Daoy (cell line): ENCODE results near the gene TMEM139. TPM values are rescaled to one million over a fixed set of nuclear protein-coding genes. Genes with fewer than 3 reads are reported as not detected.
A peak's percentile ranks its signal among the peaks of the same experiment; 100 is the strongest.
"Not testable (repeated sequence)": the region's sequence is repeated elsewhere in the genome, so short reads cannot be mapped to it uniquely, and the experiment has no call there.

Source experiments
- DNase-seq: peaks from one replicate; pipeline ENCODE4 v3.0.0-alpha.2; 2015; ENCODE audit warnings: low read depth
- total RNA-seq: library from RNA; depleted of rRNA; stranded (reverse); fragments of >200 nt; shearing (Covaris generic); gene quantifications from 2 replicates; pipeline ENCODE4 v1.2.3, GENCODE V29; 2014

The TMEM139 gene
- total RNA-seq, 1 experiment from 2014 or later = not detected

DNA sequence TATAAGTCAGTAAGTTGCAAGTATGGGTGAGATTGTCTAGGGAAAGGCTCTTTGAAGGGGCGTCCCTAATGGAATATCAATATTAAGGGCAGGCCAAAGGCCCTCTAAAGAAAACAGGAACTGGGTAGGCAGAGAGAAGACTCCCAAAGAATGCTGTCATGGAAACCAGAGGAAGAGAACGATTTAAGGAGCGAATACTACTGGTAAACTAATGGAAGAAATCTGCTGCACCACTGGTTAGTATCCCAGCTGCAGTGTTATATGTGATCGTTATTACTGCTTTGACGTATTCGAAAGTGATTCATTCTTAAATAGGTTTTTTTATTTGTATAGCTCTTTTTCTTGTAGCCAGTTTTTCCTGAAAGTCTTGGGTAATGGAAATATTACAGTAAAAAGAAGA, 4.7 kb downstream of the TMEM139 start:
- no peak for DNase-seq

DNA sequence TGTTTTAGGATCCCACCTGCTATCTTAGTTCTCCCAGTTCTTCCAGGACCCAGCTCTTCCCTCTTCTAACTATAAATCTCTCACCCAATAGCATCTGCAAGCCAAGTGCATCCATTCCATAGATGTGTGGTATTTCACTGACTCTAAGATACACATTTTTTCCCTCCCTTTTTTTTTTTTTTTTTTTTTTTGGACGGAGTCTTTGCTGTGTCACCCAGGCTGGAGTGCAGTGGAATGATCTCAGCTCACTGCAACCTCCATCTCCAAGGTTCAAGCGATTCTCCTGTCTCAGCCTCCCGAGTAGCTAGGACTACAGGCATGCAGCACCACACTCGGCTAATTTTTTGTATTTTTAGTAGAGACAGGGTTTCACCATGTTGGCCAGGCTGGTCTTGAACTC, 5.1 kb downstream of the TMEM139 start:
- not testable (repeated sequence) for DNase-seq

DNA sequence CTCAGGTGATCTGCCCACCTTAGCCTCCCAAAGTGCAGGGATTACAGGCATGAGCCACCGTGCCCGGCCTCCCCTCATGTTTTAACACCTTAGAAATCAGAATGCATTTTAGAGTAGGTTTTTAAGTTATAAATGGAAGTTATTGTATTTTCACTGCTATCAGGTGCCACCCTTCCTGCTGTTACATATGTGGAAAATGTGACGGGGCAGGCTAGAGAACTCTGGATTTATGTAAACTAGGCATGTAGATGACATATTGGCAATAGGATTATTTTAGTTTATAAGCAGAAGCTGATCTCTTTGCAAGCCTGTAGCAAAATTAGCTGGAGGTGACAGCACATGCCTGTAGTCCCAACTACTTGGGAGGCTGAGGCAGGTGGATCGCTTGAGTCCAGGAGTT, 5.5 kb downstream of the TMEM139 start:
- DNase-seq = no peak

DNA sequence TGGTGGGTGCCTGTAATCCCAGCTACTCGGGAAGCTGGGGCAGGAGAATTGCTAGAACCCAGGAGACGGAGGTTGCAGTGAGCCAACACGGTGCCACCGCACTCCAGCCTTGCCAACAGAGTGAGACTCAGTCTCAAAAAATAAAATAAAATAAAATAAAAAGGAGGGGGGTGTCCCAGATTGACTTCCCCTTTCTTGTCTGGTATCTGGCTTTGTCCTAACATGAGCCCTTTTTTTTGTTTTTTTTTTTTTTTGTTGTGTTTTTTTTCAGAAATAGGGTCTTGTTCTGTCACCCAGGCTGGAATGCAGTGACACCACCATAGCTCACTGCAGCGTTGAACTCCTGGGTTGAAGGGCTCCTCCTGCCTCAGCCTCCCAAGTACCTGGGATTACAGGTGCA, 8.1 kb downstream of the TMEM139 start:
- DNase-seq = no peak

DNA sequence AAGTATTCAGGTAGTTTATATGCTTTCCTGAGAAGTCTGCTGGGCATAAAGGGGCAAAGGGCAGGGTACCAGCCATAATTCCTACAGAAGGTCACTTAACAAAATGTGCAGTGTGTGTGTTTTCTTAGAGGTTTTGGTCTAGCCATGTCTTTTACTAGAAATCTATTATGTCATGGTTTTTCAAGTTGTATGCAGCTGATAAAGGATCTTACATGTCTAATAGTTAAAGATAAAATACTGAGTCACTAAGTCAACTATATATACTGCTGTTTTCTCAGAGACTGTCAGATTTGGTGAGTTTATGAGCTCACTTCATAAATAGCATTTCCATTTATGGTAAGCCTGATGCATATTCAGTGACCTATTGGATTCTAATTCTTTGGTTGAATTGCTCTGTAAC, 11.1 kb downstream of the TMEM139 start:
- DNase-seq = no peak

DNA sequence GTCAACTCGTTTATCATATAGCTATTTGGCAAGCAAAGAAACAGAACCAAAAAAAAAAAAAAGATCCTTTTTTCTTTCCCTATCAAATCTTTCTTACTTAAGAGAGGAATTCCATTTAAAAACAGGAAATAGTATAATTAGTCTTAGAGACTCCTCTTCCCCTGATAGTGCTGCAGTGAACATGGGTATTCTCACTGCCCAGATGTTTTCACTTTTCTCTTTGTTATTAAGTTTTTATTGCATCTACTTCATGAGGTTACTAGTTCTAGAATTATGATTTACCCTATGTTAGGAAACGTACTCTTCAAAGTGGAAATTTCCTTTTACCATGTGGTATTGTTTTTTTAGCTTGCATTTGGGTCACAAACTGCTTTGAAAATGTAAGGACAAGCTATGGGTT, 11.9 kb downstream of the TMEM139 start:
- DNase-seq = no peak

DNA sequence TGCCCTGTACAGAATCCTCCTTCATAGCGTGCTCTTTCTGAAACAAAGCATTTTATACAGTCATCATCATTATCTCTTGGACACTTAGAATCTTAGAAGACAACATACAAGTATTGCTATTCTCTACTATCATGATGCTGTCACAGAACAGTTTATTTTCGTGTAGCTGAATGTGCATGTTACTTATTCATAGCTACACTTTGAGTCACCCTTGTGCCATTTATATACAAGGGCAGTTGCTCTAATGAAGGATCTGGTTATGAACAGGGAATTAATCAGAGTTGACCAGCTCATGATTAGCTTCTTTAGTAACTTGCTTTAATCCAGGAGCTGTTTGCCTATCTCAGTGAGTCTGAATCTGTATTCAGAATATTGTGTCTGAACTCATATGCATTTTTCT, 14.6 kb downstream of the TMEM139 start:
- no peak for DNase-seq

DNA sequence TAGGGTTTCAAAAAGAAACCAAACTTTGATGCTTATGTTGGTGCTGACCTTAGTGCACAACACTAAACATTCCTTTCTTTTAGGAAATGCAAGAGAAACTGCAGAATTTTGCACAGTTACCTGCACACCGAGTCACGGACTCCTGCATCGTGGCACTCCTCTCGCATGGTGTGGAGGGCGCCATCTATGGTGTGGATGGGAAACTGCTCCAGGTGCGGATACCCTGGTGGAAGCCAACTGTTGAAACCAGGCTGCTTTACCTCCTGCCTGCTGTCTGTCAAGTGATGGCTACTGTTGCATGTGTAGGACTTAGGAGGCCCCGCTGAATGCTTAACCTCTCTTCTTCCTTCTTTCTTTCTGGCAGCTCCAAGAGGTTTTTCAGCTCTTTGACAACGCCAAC, 15.1 kb downstream of the TMEM139 start:
- DNase-seq = peak; percentile 39

DNA sequence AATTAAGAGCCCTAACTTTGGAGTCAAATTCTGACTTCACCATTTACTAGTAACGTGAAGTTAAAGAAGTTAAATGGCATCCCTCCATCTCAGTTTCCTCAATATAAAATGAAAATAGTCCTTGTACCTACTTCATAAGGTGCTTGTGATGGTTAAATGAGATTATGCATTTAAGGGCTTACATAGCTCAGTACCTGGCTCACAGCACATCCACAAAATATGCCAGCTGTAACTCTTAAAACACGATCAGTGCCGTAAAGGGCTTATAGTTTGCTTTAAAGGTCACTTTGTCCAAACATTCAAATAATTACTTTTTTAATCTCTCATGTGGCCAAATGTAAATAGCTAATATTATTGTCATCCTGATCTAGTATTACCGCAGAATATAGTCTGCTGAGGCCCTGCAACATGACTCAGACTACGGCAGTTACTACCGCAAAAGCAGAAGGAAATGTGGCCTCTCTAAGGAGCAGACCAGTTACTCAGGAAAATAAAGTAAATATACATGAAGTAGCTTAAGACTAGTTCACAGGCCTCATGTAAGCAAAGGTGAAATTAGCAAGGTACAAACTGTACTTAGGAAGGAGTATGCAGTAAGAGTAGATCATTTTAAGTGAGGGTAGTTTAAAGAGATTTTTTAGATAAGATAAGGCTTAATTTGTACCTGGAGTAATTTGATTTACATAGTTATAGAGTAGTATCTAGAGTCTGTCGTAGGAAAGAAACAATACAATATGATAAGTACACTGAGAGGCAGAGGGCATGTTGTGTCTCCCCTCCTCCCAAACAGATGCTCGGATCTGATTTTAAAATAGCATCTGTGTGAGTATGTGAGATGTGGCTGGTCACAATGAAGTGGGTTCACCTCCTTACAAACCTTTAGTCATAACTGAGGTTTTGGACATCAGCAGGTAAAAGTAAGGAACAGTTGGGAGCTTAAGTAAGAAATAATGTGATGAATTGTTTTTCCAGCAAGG, 16.5 kb downstream of the TMEM139 start:
- no peak for DNase-seq

DNA sequence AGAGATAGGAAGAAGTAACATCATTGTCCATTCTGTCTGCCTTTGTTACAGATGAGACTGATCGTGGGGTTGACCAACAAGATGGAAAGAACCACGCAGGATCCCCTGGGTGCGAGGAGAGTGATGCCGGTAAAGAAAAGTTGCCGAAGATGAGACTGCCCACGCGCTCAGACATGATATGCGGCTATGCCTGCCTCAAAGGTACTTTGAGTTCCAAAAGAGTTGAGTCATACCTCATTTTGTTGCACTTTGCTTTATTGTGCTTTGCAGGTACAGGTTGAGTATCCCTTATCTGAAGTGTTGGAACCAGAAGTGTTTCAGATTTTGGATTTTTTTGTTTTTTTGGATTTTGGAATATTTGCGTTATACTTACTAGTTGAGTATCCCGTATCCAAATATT, 19.0 kb downstream of the TMEM139 start:
- no peak for DNase-seq

DNA sequence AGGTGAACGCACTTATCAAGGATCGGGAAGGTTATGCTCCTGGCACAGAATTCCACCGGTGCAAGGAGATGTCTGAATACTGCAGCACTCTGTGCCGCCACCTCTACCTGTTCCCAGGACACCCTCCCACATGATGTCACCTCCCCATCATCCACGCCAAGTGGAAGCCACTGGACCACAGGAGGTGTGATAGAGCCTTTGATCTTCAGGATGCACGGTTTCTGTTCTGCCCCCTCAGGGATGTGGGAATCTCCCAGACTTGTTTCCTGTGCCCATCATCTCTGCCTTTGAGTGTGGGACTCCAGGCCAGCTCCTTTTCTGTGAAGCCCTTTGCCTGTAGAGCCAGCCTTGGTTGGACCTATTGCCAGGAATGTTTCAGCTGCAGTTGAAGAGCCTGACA, 20.2 kb downstream of the TMEM139 start:
- DNase-seq = no peak

DNA sequence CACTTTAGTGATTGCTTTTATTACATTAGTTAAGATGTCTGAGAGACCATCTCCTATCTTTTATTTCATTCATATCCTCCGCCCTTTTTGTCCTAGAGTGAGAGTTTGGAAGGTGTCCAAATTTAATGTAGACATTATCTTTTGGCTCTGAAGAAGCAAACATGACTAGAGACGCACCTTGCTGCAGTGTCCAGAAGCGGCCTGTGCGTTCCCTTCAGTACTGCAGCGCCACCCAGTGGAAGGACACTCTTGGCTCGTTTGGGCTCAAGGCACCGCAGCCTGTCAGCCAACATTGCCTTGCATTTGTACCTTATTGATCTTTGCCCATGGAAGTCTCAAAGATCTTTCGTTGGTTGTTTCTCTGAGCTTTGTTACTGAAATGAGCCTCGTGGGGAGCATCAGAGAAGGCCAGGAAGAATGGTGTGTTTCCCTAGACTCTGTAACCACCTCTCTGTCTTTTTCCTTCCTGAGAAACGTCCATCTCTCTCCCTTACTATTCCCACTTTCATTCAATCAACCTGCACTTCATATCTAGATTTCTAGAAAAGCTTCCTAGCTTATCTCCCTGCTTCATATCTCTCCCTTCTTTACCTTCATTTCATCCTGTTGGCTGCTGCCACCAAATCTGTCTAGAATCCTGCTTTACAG, 20.8 kb downstream of the TMEM139 start:
- DNase-seq = peak; percentile 68

DNA sequence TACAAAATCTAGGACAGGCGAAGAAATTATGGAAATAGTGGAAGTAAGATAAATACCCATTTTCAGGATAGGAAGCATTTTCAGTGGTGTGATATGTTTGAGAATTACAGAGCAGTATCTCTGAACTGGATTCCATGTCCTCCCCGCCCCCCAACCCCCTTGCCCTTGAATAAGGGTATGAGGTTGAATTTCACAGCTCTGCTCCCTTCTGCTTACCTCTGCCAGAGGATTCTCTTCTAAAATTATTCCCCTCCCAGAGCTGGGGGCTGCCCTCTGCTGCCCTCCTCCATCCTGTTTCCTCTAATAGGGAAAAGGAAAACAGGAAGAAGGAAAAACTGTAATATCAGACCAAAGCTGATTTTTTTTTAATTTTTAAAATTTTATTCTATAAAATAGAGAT, 23.9 kb downstream of the TMEM139 start:
- DNase-seq = no peak

DNA sequence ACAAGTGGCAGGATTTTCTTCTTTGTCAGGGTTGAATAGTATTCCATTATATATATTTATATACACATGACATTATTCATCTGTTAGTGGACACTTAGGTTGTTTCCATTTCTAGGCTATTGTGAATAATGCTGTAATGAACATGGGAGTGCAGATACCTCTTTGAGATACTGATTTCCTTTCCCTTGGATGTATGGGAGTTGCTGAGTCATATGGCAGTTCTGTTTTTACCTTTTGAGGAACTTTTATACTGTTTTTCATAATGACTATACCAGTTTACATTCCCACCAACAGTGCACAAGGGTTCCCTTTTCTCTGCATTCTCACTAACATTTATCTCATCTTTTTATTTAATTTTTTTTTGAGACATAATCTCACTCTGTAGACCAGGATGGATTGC, 29.4 kb downstream of the TMEM139 start:
- DNase-seq = no peak

DNA sequence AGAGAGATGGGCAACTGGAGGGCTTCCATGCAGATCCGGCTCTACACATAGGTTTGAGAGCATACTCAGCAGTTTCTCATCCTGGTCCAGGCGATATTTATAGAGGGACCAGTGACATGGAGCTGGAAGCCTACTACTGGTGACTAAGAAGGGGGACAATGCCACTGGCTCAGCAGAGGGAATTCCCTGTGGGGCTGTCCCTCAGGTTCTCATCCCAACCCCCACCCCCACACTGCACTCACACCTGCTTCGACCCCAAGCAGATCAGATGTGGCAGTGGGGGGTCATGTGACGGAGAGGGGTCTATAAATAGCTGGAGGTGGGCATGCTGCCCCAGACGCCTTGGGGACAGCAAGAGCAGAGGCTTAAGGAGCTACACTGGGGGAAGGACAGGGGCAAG, 31.0 kb downstream of the TMEM139 start, which contains the start of gene CLCN1:
CLCN1 (plus strand) TSS at position 336 of the 400 bp plus-strand sequence. CDS start 102 bp downstream, outside the sequence.
- no peak for DNase-seq

DNA sequence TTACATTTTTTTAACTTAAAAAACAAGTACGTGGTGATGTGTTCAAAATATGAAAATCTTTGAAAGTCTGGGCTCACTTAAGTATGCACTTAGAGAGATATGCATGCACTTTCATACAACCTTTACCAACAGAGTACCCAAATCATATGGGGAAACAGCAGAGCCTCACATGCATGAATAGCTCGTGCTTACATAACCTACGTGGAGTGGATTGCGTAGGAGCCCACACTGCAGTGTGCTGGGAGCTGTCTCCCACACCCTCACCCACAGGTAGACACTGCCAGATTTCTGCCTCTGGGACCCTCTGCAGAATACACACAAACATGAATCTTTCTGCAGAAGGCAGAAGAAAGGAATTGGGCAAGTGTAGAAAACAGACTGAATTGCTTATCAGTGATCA, 31.7 kb downstream of the TMEM139 start:
- DNase-seq = no peak

DNA sequence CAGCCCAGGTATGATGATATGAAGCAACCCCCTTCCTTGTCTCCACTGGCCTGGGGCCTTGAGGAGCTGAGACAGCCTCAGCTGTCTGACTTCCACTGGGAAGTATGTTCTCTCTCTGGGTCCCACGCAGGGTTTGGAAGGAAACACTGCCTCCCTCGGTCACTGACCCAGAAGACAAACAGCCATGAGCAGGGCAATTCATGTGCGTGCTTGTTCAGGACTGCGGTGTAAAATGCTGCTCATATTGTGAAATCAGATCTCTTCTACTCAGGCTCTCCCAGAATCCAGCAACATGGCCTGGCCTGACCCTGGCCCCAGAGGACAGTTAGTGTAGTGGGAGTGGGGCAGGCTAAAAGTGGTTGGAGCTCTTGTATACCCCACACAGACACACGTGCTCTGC, 33.9 kb downstream of the TMEM139 start:
- no peak for DNase-seq

DNA sequence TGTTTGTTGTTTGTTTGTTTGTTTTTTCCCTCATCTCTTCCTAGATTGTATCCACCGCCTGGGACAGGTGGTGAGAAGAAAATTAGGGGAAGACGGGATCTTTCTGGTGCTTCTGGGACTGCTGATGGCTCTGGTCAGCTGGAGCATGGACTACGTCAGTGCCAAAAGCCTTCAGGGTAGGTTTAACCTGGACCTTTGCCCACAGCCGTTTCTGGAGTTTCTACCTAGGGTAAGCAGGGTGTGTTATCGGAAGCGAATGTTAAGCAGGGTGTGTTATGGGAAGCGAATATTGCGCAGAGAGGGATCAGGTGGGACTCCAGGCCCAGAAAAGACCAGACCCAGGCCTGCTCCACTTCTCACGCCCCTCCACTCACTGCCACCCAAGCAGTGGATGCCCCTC, 35.9 kb downstream of the TMEM139 start:
- DNase-seq = no peak

DNA sequence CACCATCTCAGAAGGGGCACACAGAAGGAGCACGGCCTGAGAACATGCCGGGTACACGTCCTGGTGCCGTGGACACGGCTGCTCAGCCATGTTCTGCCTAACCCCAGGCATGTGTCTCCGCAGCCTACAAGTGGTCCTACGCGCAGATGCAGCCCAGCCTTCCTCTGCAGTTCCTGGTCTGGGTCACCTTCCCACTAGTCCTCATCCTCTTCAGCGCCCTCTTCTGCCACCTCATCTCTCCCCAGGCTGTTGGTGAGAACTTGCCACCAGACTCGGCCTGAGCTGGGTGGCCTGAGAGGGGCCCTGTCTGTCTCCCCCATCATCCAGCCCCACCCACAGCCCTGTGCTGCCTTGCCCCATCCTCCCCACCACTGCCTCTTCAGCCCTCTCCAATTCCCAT, 36.5 kb downstream of the TMEM139 start:
- DNase-seq = no peak

DNA sequence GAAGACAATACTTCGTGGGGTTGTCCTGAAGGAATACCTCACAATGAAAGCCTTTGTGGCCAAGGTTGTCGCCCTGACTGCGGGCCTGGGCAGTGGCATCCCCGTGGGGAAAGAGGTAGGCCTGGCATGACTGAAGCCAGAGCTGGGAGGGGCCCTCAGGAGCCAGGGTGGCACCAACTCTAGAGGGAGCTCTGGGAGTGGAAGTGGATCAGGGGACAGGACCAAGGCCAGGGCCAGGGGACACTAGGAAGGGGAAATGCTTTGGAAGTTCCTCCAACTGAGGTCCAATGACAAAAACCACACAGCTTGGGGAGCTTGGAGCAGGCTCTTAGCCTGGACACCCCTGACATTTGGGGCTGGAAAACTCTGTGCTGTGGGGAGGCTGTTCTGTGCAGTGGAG, 37.0 kb downstream of the TMEM139 start:
- peak; percentile 28 for DNase-seq

DNA sequence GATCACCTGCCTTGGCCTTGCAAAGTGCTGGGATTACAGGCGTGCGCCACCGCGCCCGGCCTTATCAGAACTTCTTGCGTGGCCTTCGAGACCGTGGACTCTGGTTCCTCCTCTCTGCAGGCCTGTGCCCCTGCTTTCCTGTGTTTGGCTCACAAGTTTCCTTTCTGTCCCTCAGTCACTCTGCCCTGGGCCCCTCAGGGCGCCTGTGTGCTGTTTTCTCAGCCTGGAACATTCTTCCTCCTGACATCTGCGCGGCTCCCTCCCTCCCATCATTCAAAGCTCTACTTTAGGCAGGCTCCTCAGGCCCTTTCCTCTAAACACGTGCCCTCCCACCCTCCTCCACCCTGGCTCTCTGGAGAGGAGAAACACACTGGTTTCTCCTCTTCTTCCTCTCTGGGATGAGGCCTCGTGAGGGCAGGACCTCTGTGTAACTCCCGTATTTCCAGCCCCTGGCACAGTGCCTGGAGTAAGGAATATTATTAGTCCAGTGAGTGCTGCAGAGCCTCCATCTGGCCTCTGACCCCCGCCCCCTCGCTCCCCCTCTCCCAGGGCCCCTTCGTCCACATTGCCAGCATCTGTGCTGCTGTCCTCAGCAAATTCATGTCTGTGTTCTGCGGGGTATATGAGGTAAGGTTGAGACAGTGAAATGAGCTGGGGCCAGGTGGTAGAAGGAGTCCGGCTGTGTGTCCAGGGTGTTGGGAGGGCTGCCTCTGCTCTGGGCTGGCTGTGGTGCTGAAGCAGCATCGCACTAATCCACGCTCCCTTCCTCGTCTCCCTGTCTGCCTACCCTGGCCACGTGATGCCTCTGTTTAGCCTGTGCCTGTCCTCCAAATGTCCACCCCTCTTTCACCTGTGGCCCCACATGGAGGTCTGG, 38.2 kb downstream of the TMEM139 start:
- no peak for DNase-seq

DNA sequence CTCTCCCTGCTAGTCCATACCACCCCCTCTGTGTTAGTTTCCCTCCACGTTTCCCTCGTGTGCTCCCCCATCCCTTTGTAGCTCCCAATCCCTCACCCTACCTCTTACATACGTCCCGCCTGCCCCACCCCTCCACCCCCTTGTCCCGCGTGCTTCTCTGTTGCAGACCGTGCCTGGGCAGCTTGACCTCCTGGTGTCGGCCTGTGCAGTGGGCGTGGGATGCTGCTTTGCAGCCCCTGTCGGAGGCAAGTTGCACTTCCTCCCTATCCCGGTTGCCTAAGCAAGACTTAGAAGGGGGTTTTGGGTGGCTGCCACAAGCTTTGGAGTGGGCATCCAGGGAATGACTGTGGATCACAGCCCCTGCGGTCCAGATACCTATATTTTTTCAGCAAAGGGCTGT, 38.9 kb downstream of the TMEM139 start:
- no peak for DNase-seq
